HepG2 (cell line): Measurements from ENCODE around the gene CD7. TPM values are rescaled to one million over a fixed set of nuclear protein-coding genes. Genes with fewer than 3 reads are reported as not detected.

ENCODE experiments used
- ASH2L ChIP-seq: fragments of 300-600, 200-600 bp; sonication (generic); IDR thresholded peaks from 2 replicates; pipeline ENCODE4 v1.7.0; 2017; ENCODE audit warnings: low read depth, mild to moderate bottlenecking, moderate library complexity, mixed read lengths, low read length; ENCODE audit not compliant: insufficient read length
- ATF5 ChIP-seq: sonication (generic); formaldehyde crosslinking; IDR thresholded peaks from 2 replicates; pipeline ENCODE4 v1.4.0; 2020; ENCODE audit warnings: mild to moderate bottlenecking, low read depth, missing genetic modification reagents
- CHCHD3 ChIP-seq: sonication (generic); formaldehyde crosslinking; IDR thresholded peaks from 2 replicates; pipeline ENCODE4 v1.8.0; 2022; ENCODE audit warnings: mild to moderate bottlenecking, missing genetic modification reagents, moderate library complexity
- HNF1A ChIP-seq, 2 experiments: sonication (generic) in 1 of 2; formaldehyde crosslinking in 1 of 2; IDR thresholded peaks; 2 replicates each; pipeline versions ENCODE4 v1.4.0 to v1.6.1; 2016 to 2020; ENCODE audit warnings: borderline replicate concordance in 1 of 2, low read depth in 1 of 2, mild to moderate bottlenecking in 1 of 2, missing genetic modification reagents in 1 of 2
- HNF1B ChIP-seq: sonication (generic); formaldehyde crosslinking; IDR thresholded peaks from 2 replicates; pipeline ENCODE4 v1.5.1; 2020; ENCODE audit warnings: mild to moderate bottlenecking, moderate library complexity, missing genetic modification reagents
- HNF4G ChIP-seq, 2 experiments: sonication (generic) in 1 of 2; formaldehyde crosslinking in 1 of 2; IDR thresholded peaks; 2 replicates each; pipeline versions ENCODE4 v1.4.0 to v1.6.1; 2011 to 2020; ENCODE audit warnings: borderline replicate concordance in 2 of 2, low read depth in 2 of 2, mild to moderate bottlenecking in 2 of 2, low read length in 1 of 2, missing genetic modification reagents in 1 of 2, moderate library complexity in 1 of 2
- HNRNPL ChIP-seq: fragments of 200-400 bp; formaldehyde crosslinking; IDR thresholded peaks from 2 replicates; pipeline ENCODE4 v1.6.1; 2017; ENCODE audit warnings: mild to moderate bottlenecking, low read depth, low read length
- KDM1A ChIP-seq: IDR thresholded peaks from 2 replicates; pipeline ENCODE4 v1.6.1; 2016; ENCODE audit warnings: missing compliant biosample characterization
- MLX ChIP-seq: IDR thresholded peaks from 2 replicates; pipeline ENCODE4 v1.6.1; 2016
- MYPOP ChIP-seq: sonication (generic); formaldehyde crosslinking; IDR thresholded peaks from 2 replicates; pipeline ENCODE4 v1.8.1; 2023; ENCODE audit warnings: mild to moderate bottlenecking, moderate library complexity, missing genetic modification reagents
- NR3C1 ChIP-seq: sonication (generic); formaldehyde crosslinking; IDR thresholded peaks from 2 replicates; pipeline ENCODE4 v1.4.0; 2020; ENCODE audit warnings: missing genetic modification reagents
- SIX1 ChIP-seq: sonication (generic); formaldehyde crosslinking; IDR thresholded peaks from 2 replicates; pipeline ENCODE4 v1.4.0; 2020; ENCODE audit warnings: missing genetic modification reagents, borderline replicate concordance
- U2AF2 ChIP-seq: fragments of 200-400 bp; formaldehyde crosslinking; IDR thresholded peaks from 2 replicates; pipeline ENCODE4 v1.6.1; 2017; ENCODE audit warnings: low read depth, mild to moderate bottlenecking, low read length
- ZBTB14 ChIP-seq: sonication (generic); formaldehyde crosslinking; IDR thresholded peaks from 2 replicates; pipeline ENCODE4 v1.4.0; 2020; ENCODE audit warnings: missing genetic modification reagents
- ZBTB42 ChIP-seq: sonication (generic); formaldehyde crosslinking; IDR thresholded peaks from 2 replicates; pipeline ENCODE4 v1.5.0; 2020; ENCODE audit warnings: mild to moderate bottlenecking, missing genetic modification reagents
- ZBTB7B ChIP-seq: sonication (generic); formaldehyde crosslinking; IDR thresholded peaks from 2 replicates; pipeline ENCODE4 v1.4.0; 2020; ENCODE audit warnings: missing genetic modification reagents
- ZNF317 ChIP-seq: sonication (generic); formaldehyde crosslinking; IDR thresholded peaks from 2 replicates; pipeline ENCODE4 v1.5.0; 2020; ENCODE audit warnings: mild to moderate bottlenecking, missing genetic modification reagents
- polyA plus RNA-seq, 8 experiments: library from polyadenylated mRNA; depleted of rRNA in 3 of 8; stranded (reverse) in 7 of 8; unstranded in 1 of 8; fragments of >200 nt; fragmentation: Illumina TruSeq in 4 of 8; extraction: Trizol in 4 of 8; gene quantifications; 2 replicates each; pipeline versions ENCODE4 v1.2.1 to v1.2.3, GENCODE V29; 2011 to 2016; ENCODE audit warnings: low read depth in 4 of 8, missing spikeins in 1 of 8, mixed read lengths in 1 of 8; ENCODE audit not compliant: insufficient read depth in 1 of 8
- total RNA-seq, 5 experiments: library from RNA; depleted of rRNA; stranded (reverse); fragments of >200 nt; fragmentation: Illumina TruSeq; extraction: Trizol; gene quantifications; 2 replicates each; pipeline ENCODE4 v1.2.3, GENCODE V29; 2016; ENCODE audit warnings: low read depth in 1 of 5

CD7 gene
- total and polyA plus RNA-seq, 2 of the 13 experiments (the other 11 are each of a cell fraction or from before 2014, with no cell fraction given) = 67.6 to 76.4 TPM

GRCh38 chr17:82309656-82310570, 7.5 kb downstream of the CD7 start (continued):
- TF ChIP-seq MYPOP (CRISPR knock-in tag) (no peak), U2AF2 (no peak), KDM1A (no peak; the same call in 1 of the 2 replicates), HNF1B (CRISPR knock-in tag) (no peak; the same call in 1 of the 2 replicates), NR3C1 (no peak), HNF4G (IDR thresholded peaks at IDR 0.05; ENCODE audit: borderline replicate concordance, low read depth, low read length) (peak; percentile 95), HNF4G (CRISPR knock-in tag; IDR thresholded peaks at IDR 0.05; ENCODE audit: borderline replicate concordance, low read depth) (peak; percentile 61; the same call in 1 of the 2 replicates), ATF5 (no peak), ZBTB7B (CRISPR knock-in tag) (peak; percentile 81), HNRNPL (no peak), MLX (CRISPR knock-in tag) (no peak; the same call in 1 of the 2 replicates), SIX1 (CRISPR knock-in tag) (0 out of 2 replicates have a peak, but pooled peaks have one; percentile 33), HNF1A (IDR thresholded peaks at IDR 0.05; ENCODE audit: low read depth) (no peak), HNF1A (CRISPR knock-in tag; IDR thresholded peaks at IDR 0.05; ENCODE audit: borderline replicate concordance) (no peak), ZBTB14 (CRISPR knock-in tag) (no peak), ASH2L (peak; percentile 32), ZBTB42 (CRISPR knock-in tag) (no peak), CHCHD3 (CRISPR knock-in tag) (peak; percentile 71; the same call in 1 of the 2 replicates), ZNF317 (CRISPR knock-in tag) (peak; percentile 66; the same call in 1 of the 2 replicates)
